Endothelial cell (in vitro differentiated cells): ENCODE results near the gene ZNF680. TPM values are rescaled to one million over a fixed set of nuclear protein-coding genes. Genes with fewer than 3 reads are reported as not detected.
"Not testable (repeated sequence)": the region's sequence is repeated elsewhere in the genome, so short reads cannot be mapped to it uniquely, and the experiment has no call there.

Experiments
- DNase-seq: peaks from one replicate; pipeline ENCODE4 v3.0.0; 2021; ENCODE audit warnings: low spot score
- H3K27ac Mint-ChIP-seq: one replicate; pipeline ENCODE4 v1.8.0; 2021; ENCODE audit warnings: mixed read lengths, inconsistent platforms; ENCODE audit not compliant: unreplicated experiment
- H3K27me3 Mint-ChIP-seq: one replicate; pipeline ENCODE4 v1.8.0; 2021; ENCODE audit warnings: mild to moderate bottlenecking, moderate library complexity, mixed read lengths, inconsistent platforms; ENCODE audit not compliant: unreplicated experiment
- H3K36me3 Mint-ChIP-seq: one replicate; pipeline ENCODE4 v1.8.0; 2021; ENCODE audit warnings: mild to moderate bottlenecking, low read depth, mixed read lengths, inconsistent platforms; ENCODE audit not compliant: unreplicated experiment
- H3K4me1 Mint-ChIP-seq: one replicate; pipeline ENCODE4 v1.8.0; 2021; ENCODE audit warnings: mild to moderate bottlenecking, mixed read lengths, inconsistent platforms; ENCODE audit not compliant: unreplicated experiment
- H3K4me3 Mint-ChIP-seq: one replicate; pipeline ENCODE4 v1.8.0; 2021; ENCODE audit warnings: mild to moderate bottlenecking, mixed read lengths, inconsistent platforms; ENCODE audit not compliant: unreplicated experiment
- H3K9me3 Mint-ChIP-seq: one replicate; pipeline ENCODE4 v1.8.0; 2021; ENCODE audit warnings: mixed read lengths, inconsistent platforms; ENCODE audit not compliant: unreplicated experiment
- CTCF ChIP-seq: fragments of 200-600 bp; sonication (generic); IDR thresholded peaks from one replicate; pipeline ENCODE4 v1.5.0; 2021; ENCODE audit warnings: antibody characterized with exemption; ENCODE audit not compliant: unreplicated experiment
- total RNA-seq: library from RNA; stranded (reverse); fragmentation: NEBNext Ultra II Directional; extraction: Animal tissue kit (Norgen Biotek cat#: 25700); gene quantifications from one replicate; pipeline ENCODE4 v1.2.1, GENCODE V29; 2021; ENCODE audit not compliant: unreplicated experiment

ZNF680 gene
- total RNA-seq, 1 donor from 2014 or later: 17.8 TPM

- Mint-ChIP-seq H3K27me3 (no peaks in the 10 kb centered on the region), H3K9me3 (peaks cover 4% of the 10 kb centered on the region), H3K4me1 (peaks cover 4% of the 10 kb centered on the region), H3K4me3 (no peak overlapping the region), H3K27ac (no peak overlapping the region), H3K36me3 (peaks cover 29% of the 10 kb centered on the region)
- TF ChIP-seq CTCF: no peak
- no peak for DNase-seq
Measured at GRCh38 chr7:64555046-64555445, 7.8 kb downstream of the ZNF680 start.

- H3K36me3 Mint-ChIP-seq: peaks cover 29% of the 10 kb centered on the region
- not testable (repeated sequence) for H3K27ac Mint-ChIP-seq, H3K4me1 Mint-ChIP-seq, H3K27me3 Mint-ChIP-seq, H3K4me3 Mint-ChIP-seq, DNase-seq, H3K9me3 Mint-ChIP-seq
Measured at GRCh38 chr7:64554188-64554587, 8.7 kb downstream of the ZNF680 start.

- H3K4me1 Mint-ChIP-seq: no peaks in the 10 kb centered on the region
- no peak overlapping the region for H3K4me3 Mint-ChIP-seq
- TF ChIP-seq CTCF: no peak
- H3K9me3 Mint-ChIP-seq: peaks cover 3% of the 10 kb centered on the region
- no peak overlapping the region for H3K27ac Mint-ChIP-seq
- H3K27me3 Mint-ChIP-seq: no peaks in the 10 kb centered on the region
- no peak for DNase-seq
- peaks cover 26% of the 10 kb centered on the region for H3K36me3 Mint-ChIP-seq
Measured at GRCh38 chr7:64551375-64552142, 11.3 kb downstream of the ZNF680 start.

GRCh38 chr7:64544010-64544409 lies 18.9 kb downstream of the ZNF680 start:
- DNase-seq: no peak
- Mint-ChIP-seq H3K4me3 (no peak overlapping the region), H3K36me3 (peaks cover 15% of the 10 kb centered on the region), H3K27me3 (peaks cover 2% of the 10 kb centered on the region), H3K27ac (no peak overlapping the region), H3K4me1 (no peaks in the 10 kb centered on the region), H3K9me3 (no peaks in the 10 kb centered on the region)
- TF ChIP-seq CTCF: no peak

GRCh38 chr7:64541438-64542359 lies 21.2 kb downstream of the ZNF680 start:
- peaks cover 11% of the 10 kb centered on the region for H3K36me3 Mint-ChIP-seq
- H3K4me3 Mint-ChIP-seq: peak overlapping the region; percentile 14
- H3K27me3 Mint-ChIP-seq: peaks cover 2% of the 10 kb centered on the region
- H3K4me1 Mint-ChIP-seq: no peaks in the 10 kb centered on the region
- no peak for DNase-seq
- TF ChIP-seq CTCF: no peak
- H3K27ac Mint-ChIP-seq: no peak overlapping the region
- H3K9me3 Mint-ChIP-seq: no peaks in the 10 kb centered on the region
